Measurements from ENCODE around the gene NRROS.

DNA sequence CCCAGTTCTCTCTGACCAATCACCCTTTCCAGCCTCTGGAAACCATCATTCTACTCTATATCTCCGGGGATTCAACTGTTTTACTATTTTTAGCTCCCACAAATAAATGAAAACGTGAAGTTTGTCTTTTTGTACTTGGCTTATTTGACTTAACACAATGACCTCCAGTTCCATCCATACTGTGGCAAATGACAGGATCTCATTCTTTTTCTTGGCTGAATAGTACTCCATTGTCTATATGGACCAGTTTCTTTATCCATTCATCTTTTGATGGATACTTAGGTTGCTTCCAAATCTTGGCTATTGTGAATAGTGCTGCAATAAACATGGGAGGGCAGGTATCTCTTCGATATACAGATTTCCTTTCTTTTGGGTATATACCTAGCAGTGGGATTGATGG, 34.1 kb downstream of the NRROS start:
- TF ChIP-seq, protein P1, sequence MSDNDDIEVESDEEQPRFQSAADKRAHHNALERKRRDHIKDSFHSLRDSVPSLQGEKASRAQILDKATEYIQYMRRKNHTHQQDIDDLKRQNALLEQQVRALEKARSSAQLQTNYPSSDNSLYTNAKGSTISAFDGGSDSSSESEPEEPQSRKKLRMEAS (IDR thresholded peaks at IDR 0.05; ENCODE audit: low read depth) = no peak
- TF ChIP-seq TEAD4 (IDR thresholded peaks at IDR 0.05; ENCODE audit: borderline replicate concordance, insufficient read depth) = no peak
- TF ChIP-seq TCF12 (IDR thresholded peaks at IDR 0.05) = no peak
- TF ChIP-seq, protein P2, sequence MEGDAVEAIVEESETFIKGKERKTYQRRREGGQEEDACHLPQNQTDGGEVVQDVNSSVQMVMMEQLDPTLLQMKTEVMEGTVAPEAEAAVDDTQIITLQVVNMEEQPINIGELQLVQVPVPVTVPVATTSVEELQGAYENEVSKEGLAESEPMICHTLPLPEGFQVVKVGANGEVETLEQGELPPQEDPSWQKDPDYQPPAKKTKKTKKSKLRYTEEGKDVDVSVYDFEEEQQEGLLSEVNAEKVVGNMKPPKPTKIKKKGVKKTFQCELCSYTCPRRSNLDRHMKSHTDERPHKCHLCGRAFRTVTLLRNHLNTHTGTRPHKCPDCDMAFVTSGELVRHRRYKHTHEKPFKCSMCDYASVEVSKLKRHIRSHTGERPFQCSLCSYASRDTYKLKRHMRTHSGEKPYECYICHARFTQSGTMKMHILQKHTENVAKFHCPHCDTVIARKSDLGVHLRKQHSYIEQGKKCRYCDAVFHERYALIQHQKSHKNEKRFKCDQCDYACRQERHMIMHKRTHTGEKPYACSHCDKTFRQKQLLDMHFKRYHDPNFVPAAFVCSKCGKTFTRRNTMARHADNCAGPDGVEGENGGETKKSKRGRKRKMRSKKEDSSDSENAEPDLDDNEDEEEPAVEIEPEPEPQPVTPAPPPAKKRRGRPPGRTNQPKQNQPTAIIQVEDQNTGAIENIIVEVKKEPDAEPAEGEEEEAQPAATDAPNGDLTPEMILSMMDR (IDR thresholded peaks at IDR 0.05) = no peak
- no peak for TF ChIP-seq MXI1 (IDR thresholded peaks at IDR 0.05; ENCODE audit: low read depth, low read length)
